HEK293 (cell line): ENCODE data around the gene GTF3C5.

Experiments used
- ZBTB1 ChIP-seq: fragments of 450-650 bp; formaldehyde crosslinking; IDR thresholded peaks from 2 replicates; pipeline ENCODE4 v1.5.1; 2016; ENCODE audit warnings: missing biosample characterization, missing genetic modification characterization
- ZNF214 ChIP-seq: fragments of 450-650 bp; formaldehyde crosslinking; IDR thresholded peaks from 2 replicates; pipeline ENCODE4 v1.5.1; 2017; ENCODE audit warnings: missing biosample characterization, mild to moderate bottlenecking, missing genetic modification characterization, borderline replicate concordance
- ZNF274 ChIP-seq, 2 experiments: fragments of 200-500 bp in 1 of 2; fragments of 450-650 bp in 1 of 2; sonication (Bioruptor generic) in 1 of 2; formaldehyde crosslinking in 1 of 2; IDR thresholded peaks; 2 replicates each; pipeline versions ENCODE4 v1.5.1 to v1.6.1; 2014 to 2016; ENCODE audit warnings: borderline replicate concordance in 1 of 2, inconsistent platforms in 1 of 2, low read length in 1 of 2, missing biosample characterization in 1 of 2, missing genetic modification characterization in 1 of 2
- ZNF529 ChIP-seq: fragments of 450-650 bp; formaldehyde crosslinking; IDR thresholded peaks from 2 replicates; pipeline ENCODE4 v1.5.1; 2017; ENCODE audit warnings: missing genetic modification characterization, missing biosample characterization; ENCODE audit not compliant: insufficient replicate concordance
- ZNF544 ChIP-seq: fragments of 450-650 bp; formaldehyde crosslinking; IDR thresholded peaks from 2 replicates; pipeline ENCODE4 v1.5.0; 2017; ENCODE audit warnings: missing biosample characterization, missing genetic modification characterization
- ZNF76 ChIP-seq: fragments of 450-650 bp; formaldehyde crosslinking; IDR thresholded peaks from 2 replicates; pipeline ENCODE4; 2016; ENCODE audit warnings: low read depth, missing biosample characterization, missing genetic modification characterization, borderline replicate concordance
- TF ChIP-seq, protein P1 (sequence below): fragments of 450-650 bp; formaldehyde crosslinking; IDR thresholded peaks from 2 replicates; pipeline ENCODE4 v1.5.1; 2016; ENCODE audit warnings: missing biosample characterization, missing genetic modification characterization
- TF ChIP-seq, protein P2 (sequence below): fragments of 450-650 bp; formaldehyde crosslinking; IDR thresholded peaks from 2 replicates; pipeline ENCODE4 v1.5.1; 2016; ENCODE audit warnings: missing biosample characterization, missing genetic modification characterization
- TF ChIP-seq, protein P3 (sequence below): fragments of 450-650 bp; formaldehyde crosslinking; IDR thresholded peaks from 2 replicates; pipeline ENCODE4 v1.5.1; 2016; ENCODE audit warnings: missing biosample characterization, missing genetic modification characterization
- TF ChIP-seq, protein P4 (sequence below): fragments of 450-650 bp; IDR thresholded peaks from 2 replicates; pipeline ENCODE4 v1.5.1; 2018; ENCODE audit warnings: missing biosample characterization, missing genetic modification characterization
- TF ChIP-seq, protein P5 (sequence below): fragments of 450-650 bp; formaldehyde crosslinking; IDR thresholded peaks from 2 replicates; pipeline ENCODE4 v1.5.1; 2016; ENCODE audit warnings: missing biosample characterization, missing genetic modification characterization
- TF ChIP-seq, protein P6 (sequence below): fragments of 450-650 bp; formaldehyde crosslinking; IDR thresholded peaks from 2 replicates; pipeline ENCODE4 v1.5.1; 2016; ENCODE audit warnings: missing biosample characterization, missing genetic modification characterization, low read depth
- TF ChIP-seq, protein P7 (sequence below): fragments of 450-650 bp; formaldehyde crosslinking; IDR thresholded peaks from 2 replicates; pipeline ENCODE4 v1.5.1; 2016; ENCODE audit warnings: missing biosample characterization, missing genetic modification characterization, borderline replicate concordance
- TF ChIP-seq, protein P8 (sequence below): fragments of 450-650 bp; formaldehyde crosslinking; IDR thresholded peaks from 2 replicates; pipeline ENCODE4 v1.5.1; 2016; ENCODE audit warnings: missing biosample characterization, missing genetic modification characterization

DNA sequence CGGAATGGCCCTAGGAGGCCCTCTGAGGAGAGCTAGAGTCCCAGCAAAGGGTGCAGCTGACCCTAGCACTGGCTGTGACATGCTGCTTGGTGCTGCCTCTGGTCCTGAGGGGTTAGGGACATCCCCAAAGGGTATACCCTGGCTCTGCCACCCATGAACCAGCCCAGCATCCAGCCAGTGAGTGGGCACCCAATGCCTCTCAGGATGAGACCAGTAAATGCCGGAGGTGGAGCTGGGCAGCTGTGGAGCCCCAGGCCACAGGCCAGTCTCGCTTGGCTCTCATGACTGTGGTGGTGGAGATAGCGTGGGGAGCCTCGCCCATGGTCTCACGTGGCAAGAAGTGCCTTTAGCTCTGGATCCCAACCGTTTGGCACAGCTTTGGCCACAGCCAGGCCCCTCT, 27.3 kb downstream of the GTF3C5 start:
- TF ChIP-seq, protein P1, sequence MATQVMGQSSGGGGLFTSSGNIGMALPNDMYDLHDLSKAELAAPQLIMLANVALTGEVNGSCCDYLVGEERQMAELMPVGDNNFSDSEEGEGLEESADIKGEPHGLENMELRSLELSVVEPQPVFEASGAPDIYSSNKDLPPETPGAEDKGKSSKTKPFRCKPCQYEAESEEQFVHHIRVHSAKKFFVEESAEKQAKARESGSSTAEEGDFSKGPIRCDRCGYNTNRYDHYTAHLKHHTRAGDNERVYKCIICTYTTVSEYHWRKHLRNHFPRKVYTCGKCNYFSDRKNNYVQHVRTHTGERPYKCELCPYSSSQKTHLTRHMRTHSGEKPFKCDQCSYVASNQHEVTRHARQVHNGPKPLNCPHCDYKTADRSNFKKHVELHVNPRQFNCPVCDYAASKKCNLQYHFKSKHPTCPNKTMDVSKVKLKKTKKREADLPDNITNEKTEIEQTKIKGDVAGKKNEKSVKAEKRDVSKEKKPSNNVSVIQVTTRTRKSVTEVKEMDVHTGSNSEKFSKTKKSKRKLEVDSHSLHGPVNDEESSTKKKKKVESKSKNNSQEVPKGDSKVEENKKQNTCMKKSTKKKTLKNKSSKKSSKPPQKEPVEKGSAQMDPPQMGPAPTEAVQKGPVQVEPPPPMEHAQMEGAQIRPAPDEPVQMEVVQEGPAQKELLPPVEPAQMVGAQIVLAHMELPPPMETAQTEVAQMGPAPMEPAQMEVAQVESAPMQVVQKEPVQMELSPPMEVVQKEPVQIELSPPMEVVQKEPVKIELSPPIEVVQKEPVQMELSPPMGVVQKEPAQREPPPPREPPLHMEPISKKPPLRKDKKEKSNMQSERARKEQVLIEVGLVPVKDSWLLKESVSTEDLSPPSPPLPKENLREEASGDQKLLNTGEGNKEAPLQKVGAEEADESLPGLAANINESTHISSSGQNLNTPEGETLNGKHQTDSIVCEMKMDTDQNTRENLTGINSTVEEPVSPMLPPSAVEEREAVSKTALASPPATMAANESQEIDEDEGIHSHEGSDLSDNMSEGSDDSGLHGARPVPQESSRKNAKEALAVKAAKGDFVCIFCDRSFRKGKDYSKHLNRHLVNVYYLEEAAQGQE = no peak
- TF ChIP-seq ZNF274 (IDR thresholded peaks at IDR 0.05; ENCODE audit: low read length) (no peak), ZNF274 (tag by site-specific recombination; IDR thresholded peaks at IDR 0.05; ENCODE audit: borderline replicate concordance) (no peak), ZNF76 (no peak), ZBTB1 (no peak), ZNF214 (tag by site-specific recombination) (no peak), ZNF529 (tag by site-specific recombination) (no peak), ZNF544 (tag by site-specific recombination) (no peak)
- TF ChIP-seq, protein P2, sequence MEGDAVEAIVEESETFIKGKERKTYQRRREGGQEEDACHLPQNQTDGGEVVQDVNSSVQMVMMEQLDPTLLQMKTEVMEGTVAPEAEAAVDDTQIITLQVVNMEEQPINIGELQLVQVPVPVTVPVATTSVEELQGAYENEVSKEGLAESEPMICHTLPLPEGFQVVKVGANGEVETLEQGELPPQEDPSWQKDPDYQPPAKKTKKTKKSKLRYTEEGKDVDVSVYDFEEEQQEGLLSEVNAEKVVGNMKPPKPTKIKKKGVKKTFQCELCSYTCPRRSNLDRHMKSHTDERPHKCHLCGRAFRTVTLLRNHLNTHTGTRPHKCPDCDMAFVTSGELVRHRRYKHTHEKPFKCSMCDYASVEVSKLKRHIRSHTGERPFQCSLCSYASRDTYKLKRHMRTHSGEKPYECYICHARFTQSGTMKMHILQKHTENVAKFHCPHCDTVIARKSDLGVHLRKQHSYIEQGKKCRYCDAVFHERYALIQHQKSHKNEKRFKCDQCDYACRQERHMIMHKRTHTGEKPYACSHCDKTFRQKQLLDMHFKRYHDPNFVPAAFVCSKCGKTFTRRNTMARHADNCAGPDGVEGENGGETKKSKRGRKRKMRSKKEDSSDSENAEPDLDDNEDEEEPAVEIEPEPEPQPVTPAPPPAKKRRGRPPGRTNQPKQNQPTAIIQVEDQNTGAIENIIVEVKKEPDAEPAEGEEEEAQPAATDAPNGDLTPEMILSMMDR (tag by site-specific recombination) = no peak
- TF ChIP-seq, protein P3, sequence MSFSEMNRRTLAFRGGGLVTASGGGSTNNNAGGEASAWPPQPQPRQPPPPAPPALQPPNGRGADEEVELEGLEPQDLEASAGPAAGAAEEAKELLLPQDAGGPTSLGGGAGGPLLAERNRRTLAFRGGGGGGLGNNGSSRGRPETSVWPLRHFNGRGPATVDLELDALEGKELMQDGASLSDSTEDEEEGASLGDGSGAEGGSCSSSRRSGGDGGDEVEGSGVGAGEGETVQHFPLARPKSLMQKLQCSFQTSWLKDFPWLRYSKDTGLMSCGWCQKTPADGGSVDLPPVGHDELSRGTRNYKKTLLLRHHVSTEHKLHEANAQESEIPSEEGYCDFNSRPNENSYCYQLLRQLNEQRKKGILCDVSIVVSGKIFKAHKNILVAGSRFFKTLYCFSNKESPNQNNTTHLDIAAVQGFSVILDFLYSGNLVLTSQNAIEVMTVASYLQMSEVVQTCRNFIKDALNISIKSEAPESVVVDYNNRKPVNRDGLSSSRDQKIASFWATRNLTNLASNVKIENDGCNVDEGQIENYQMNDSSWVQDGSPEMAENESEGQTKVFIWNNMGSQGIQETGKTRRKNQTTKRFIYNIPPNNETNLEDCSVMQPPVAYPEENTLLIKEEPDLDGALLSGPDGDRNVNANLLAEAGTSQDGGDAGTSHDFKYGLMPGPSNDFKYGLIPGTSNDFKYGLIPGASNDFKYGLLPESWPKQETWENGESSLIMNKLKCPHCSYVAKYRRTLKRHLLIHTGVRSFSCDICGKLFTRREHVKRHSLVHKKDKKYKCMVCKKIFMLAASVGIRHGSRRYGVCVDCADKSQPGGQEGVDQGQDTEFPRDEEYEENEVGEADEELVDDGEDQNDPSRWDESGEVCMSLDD (tag by site-specific recombination) = no peak
- TF ChIP-seq, protein P4, sequence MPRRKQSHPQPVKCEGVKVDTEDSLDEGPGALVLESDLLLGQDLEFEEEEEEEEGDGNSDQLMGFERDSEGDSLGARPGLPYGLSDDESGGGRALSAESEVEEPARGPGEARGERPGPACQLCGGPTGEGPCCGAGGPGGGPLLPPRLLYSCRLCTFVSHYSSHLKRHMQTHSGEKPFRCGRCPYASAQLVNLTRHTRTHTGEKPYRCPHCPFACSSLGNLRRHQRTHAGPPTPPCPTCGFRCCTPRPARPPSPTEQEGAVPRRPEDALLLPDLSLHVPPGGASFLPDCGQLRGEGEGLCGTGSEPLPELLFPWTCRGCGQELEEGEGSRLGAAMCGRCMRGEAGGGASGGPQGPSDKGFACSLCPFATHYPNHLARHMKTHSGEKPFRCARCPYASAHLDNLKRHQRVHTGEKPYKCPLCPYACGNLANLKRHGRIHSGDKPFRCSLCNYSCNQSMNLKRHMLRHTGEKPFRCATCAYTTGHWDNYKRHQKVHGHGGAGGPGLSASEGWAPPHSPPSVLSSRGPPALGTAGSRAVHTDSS (tag by site-specific recombination) = no peak
- TF ChIP-seq, protein P5, sequence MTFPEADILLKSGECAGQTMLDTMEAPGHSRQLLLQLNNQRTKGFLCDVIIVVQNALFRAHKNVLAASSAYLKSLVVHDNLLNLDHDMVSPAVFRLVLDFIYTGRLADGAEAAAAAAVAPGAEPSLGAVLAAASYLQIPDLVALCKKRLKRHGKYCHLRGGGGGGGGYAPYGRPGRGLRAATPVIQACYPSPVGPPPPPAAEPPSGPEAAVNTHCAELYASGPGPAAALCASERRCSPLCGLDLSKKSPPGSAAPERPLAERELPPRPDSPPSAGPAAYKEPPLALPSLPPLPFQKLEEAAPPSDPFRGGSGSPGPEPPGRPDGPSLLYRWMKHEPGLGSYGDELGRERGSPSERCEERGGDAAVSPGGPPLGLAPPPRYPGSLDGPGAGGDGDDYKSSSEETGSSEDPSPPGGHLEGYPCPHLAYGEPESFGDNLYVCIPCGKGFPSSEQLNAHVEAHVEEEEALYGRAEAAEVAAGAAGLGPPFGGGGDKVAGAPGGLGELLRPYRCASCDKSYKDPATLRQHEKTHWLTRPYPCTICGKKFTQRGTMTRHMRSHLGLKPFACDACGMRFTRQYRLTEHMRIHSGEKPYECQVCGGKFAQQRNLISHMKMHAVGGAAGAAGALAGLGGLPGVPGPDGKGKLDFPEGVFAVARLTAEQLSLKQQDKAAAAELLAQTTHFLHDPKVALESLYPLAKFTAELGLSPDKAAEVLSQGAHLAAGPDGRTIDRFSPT (tag by site-specific recombination) = no peak
- TF ChIP-seq, protein P6, sequence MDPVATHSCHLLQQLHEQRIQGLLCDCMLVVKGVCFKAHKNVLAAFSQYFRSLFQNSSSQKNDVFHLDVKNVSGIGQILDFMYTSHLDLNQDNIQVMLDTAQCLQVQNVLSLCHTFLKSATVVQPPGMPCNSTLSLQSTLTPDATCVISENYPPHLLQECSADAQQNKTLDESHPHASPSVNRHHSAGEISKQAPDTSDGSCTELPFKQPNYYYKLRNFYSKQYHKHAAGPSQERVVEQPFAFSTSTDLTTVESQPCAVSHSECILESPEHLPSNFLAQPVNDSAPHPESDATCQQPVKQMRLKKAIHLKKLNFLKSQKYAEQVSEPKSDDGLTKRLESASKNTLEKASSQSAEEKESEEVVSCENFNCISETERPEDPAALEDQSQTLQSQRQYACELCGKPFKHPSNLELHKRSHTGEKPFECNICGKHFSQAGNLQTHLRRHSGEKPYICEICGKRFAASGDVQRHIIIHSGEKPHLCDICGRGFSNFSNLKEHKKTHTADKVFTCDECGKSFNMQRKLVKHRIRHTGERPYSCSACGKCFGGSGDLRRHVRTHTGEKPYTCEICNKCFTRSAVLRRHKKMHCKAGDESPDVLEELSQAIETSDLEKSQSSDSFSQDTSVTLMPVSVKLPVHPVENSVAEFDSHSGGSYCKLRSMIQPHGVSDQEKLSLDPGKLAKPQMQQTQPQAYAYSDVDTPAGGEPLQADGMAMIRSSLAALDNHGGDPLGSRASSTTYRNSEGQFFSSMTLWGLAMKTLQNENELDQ (tag by site-specific recombination) = no peak
- TF ChIP-seq, protein P7, sequence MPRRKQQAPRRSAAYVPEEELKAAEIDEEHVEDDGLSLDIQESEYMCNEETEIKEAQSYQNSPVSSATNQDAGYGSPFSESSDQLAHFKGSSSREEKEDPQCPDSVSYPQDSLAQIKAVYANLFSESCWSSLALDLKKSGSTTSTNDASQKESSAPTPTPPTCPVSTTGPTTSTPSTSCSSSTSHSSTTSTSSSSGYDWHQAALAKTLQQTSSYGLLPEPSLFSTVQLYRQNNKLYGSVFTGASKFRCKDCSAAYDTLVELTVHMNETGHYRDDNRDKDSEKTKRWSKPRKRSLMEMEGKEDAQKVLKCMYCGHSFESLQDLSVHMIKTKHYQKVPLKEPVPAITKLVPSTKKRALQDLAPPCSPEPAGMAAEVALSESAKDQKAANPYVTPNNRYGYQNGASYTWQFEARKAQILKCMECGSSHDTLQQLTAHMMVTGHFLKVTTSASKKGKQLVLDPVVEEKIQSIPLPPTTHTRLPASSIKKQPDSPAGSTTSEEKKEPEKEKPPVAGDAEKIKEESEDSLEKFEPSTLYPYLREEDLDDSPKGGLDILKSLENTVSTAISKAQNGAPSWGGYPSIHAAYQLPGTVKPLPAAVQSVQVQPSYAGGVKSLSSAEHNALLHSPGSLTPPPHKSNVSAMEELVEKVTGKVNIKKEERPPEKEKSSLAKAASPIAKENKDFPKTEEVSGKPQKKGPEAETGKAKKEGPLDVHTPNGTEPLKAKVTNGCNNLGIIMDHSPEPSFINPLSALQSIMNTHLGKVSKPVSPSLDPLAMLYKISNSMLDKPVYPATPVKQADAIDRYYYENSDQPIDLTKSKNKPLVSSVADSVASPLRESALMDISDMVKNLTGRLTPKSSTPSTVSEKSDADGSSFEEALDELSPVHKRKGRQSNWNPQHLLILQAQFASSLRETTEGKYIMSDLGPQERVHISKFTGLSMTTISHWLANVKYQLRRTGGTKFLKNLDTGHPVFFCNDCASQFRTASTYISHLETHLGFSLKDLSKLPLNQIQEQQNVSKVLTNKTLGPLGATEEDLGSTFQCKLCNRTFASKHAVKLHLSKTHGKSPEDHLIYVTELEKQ = no peak
- TF ChIP-seq, protein P8, sequence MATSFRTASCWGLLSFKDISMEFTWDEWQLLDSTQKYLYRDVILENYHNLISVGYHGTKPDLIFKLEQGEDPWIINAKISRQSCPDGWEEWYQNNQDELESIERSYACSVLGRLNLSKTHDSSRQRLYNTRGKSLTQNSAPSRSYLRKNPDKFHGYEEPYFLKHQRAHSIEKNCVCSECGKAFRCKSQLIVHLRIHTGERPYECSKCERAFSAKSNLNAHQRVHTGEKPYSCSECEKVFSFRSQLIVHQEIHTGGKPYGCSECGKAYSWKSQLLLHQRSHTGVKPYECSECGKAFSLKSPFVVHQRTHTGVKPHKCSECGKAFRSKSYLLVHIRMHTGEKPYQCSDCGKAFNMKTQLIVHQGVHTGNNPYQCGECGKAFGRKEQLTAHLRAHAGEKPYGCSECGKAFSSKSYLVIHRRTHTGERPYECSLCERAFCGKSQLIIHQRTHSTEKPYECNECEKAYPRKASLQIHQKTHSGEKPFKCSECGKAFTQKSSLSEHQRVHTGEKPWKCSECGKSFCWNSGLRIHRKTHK (tag by site-specific recombination) = no peak
